Prostate gland (tissue), 2 donors: Measurements from ENCODE around the gene SPINK1.

Experiments used
- POLR2A ChIP-seq: fragments of 450-650 bp; IDR thresholded peaks from one replicate; pipeline ENCODE4 v1.6.1; 2016; ENCODE audit warnings: antibody characterized with exemption, mild to moderate bottlenecking
- POLR2AphosphoS5 ChIP-seq: sonication (generic); formaldehyde crosslinking; IDR thresholded peaks from one replicate; pipeline ENCODE4 v1.6.1; 2017; ENCODE audit warnings: antibody characterized with exemption
- TF ChIP-seq, protein P1 (sequence below), 4 experiments: fragments of 200-600 bp in 2 of 4; fragments of 450-650 bp in 2 of 4; sonication (generic) in 2 of 4; IDR thresholded peaks; 1 replicate in 3 of 4; 2 replicates in 1 of 4; pipeline ENCODE4 v1.5.1; 2016 to 2019; ENCODE audit warnings: antibody characterized with exemption in 4 of 4, mild to moderate bottlenecking in 2 of 4, moderate library complexity in 2 of 4

- no peak for TF ChIP-seq POLR2AphosphoS5
- TF ChIP-seq, protein P1, sequence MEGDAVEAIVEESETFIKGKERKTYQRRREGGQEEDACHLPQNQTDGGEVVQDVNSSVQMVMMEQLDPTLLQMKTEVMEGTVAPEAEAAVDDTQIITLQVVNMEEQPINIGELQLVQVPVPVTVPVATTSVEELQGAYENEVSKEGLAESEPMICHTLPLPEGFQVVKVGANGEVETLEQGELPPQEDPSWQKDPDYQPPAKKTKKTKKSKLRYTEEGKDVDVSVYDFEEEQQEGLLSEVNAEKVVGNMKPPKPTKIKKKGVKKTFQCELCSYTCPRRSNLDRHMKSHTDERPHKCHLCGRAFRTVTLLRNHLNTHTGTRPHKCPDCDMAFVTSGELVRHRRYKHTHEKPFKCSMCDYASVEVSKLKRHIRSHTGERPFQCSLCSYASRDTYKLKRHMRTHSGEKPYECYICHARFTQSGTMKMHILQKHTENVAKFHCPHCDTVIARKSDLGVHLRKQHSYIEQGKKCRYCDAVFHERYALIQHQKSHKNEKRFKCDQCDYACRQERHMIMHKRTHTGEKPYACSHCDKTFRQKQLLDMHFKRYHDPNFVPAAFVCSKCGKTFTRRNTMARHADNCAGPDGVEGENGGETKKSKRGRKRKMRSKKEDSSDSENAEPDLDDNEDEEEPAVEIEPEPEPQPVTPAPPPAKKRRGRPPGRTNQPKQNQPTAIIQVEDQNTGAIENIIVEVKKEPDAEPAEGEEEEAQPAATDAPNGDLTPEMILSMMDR (IDR thresholded peaks at IDR 0.05): no peak
- TF ChIP-seq POLR2A: no peak
Observed at GRCh38 chr5:147845618-147846017, 14.1 kb upstream of the SPINK1 start.
